GM06990 (cell line): ENCODE data around the gene GNA15.

Experiments
- DNase-seq: peaks from one replicate; pipeline ENCODE4 v3.0.0-alpha.2; 2011; ENCODE audit not compliant: insufficient read length; ENCODE audit errors: extremely low read depth
- H3K27me3 ChIP-seq: replicated peaks from 2 replicates; pipeline ENCODE4 v1.6.0; 2011; ENCODE audit warnings: low read length; ENCODE audit not compliant: control insufficient read depth, insufficient read depth
- H3K36me3 ChIP-seq: 2 replicates; pipeline ENCODE4 v1.5.1; 2011; ENCODE audit warnings: low read length; ENCODE audit not compliant: control insufficient read depth, insufficient read depth
- H3K4me3 ChIP-seq: replicated peaks from 2 replicates; pipeline ENCODE4 v1.5.1; 2011; ENCODE audit warnings: low read depth, mild to moderate bottlenecking, control low read depth, low read length
- TF ChIP-seq, protein P1 (sequence below): IDR thresholded peaks from 2 replicates; pipeline ENCODE4 v1.5.1; 2011; ENCODE audit warnings: low read length, control low read depth, mild to moderate bottlenecking, inconsistent platforms; ENCODE audit not compliant: insufficient read depth, poor library complexity, severe bottlenecking

The GNA15 gene

GRCh38 chr19:3118232-3119070 is 17.4 kb upstream of the GNA15 start:
- Histone ChIP-seq H3K36me3 (no peaks in the 10 kb centered on the region), H3K4me3 (no peak overlapping the region), H3K27me3 (no peaks in the 10 kb centered on the region)
- TF ChIP-seq, protein P1, sequence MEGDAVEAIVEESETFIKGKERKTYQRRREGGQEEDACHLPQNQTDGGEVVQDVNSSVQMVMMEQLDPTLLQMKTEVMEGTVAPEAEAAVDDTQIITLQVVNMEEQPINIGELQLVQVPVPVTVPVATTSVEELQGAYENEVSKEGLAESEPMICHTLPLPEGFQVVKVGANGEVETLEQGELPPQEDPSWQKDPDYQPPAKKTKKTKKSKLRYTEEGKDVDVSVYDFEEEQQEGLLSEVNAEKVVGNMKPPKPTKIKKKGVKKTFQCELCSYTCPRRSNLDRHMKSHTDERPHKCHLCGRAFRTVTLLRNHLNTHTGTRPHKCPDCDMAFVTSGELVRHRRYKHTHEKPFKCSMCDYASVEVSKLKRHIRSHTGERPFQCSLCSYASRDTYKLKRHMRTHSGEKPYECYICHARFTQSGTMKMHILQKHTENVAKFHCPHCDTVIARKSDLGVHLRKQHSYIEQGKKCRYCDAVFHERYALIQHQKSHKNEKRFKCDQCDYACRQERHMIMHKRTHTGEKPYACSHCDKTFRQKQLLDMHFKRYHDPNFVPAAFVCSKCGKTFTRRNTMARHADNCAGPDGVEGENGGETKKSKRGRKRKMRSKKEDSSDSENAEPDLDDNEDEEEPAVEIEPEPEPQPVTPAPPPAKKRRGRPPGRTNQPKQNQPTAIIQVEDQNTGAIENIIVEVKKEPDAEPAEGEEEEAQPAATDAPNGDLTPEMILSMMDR: no peak
- DNase-seq: no peak

DNA sequence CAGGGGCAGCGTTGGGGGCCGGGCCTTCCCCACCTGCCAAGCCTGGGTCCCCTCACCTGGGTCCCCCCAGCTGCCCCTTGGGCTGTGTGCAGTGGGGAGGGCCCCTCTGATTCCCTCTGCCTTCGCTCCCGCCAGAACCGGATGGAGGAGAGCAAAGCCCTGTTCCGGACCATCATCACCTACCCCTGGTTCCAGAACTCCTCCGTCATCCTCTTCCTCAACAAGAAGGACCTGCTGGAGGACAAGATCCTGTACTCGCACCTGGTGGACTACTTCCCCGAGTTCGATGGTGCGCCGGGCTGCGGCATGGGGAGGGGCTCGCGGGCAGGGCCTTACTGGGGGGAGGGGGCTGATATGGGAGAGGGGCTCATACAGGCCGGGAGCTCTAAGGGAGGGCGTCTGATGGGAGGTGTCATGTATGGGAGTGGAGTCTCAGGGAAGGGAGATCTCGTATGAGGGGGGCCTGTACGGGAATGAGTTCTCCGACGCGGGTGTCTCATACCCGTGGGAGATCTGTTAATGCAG is 16.7 kb upstream of the GNA15 start:
- TF ChIP-seq, protein P1: no peak
- Histone ChIP-seq H3K36me3 (no peaks in the 10 kb centered on the region), H3K27me3 (no peaks in the 10 kb centered on the region), H3K4me3 (no peak overlapping the region)
- no peak for DNase-seq

GRCh38 chr19:3119693-3120380 is 16.0 kb upstream of the GNA15 start:
- Histone ChIP-seq H3K36me3 (no peaks in the 10 kb centered on the region), H3K4me3 (no peak overlapping the region), H3K27me3 (no peaks in the 10 kb centered on the region)
- DNase-seq: no peak
- TF ChIP-seq, protein P1: no peak

DNA sequence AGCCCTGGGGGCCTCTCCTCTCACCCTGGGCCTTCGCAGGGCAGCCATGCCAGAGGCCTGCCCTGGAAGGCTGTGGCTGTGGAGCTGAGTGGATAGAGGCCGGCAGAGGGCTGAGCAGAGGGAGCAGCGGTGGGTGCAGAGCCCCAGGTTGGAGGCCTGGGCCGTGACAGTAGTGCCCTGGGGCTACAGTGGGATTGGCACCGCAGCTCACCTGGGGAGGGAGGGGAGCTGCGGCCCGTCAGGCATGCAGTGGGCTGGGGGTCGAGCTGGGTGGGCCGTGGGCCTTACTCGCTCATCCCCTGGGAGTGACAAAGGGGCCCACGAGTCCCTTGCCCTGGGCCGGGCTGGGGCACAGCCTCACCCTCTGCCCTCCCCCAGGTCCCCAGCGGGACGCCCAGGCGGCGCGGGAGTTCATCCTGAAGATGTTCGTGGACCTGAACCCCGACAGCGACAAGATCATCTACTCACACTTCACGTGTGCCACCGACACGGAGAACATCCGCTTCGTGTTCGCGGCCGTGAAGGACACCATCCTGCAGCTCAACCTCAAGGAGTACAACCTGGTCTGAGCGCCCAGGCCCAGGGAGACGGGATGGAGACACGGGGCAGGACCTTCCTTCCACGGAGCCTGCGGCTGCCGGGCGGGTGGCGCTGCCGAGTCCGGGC is 15.1 kb upstream of the GNA15 start:
- TF ChIP-seq, protein P1: no peak
- no peak for DNase-seq
- Histone ChIP-seq H3K36me3 (no peaks in the 10 kb centered on the region), H3K4me3 (no peak overlapping the region), H3K27me3 (no peaks in the 10 kb centered on the region)

DNA sequence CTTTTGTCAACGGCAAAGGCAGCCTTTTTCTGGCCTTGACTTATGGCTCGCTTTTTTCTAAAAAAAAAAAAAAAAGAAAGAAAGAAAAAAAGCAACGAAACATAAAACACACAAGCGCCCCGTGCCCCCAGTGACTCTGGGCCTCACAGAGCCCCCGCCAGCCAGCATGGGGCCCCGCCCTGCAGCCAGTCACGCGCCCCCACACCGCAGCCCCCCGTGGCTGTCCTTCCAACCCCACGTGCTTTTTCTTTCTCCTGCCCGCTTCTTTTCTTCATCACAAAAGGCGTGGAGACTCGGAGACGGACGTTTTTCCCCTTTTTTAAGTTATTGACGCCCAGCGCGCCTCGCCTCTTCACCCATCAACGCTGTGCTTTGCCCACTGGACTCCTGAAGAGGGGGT is 14.4 kb upstream of the GNA15 start:
- no peak for DNase-seq
- TF ChIP-seq, protein P1: no peak

More for the DNA sequence above, 14.4 kb upstream of the GNA15 start:
- Histone ChIP-seq H3K27me3 (no peaks in the 10 kb centered on the region), H3K4me3 (no peak overlapping the region), H3K36me3 (no peaks in the 10 kb centered on the region)
